PC-3 (cell line): Measurements from ENCODE around the gene WDR1. TPM values are rescaled to one million over a fixed set of nuclear protein-coding genes. Genes with fewer than 3 reads are reported as not detected.
A peak's percentile ranks its signal among the peaks of the same experiment; 100 is the strongest.

ENCODE experiments used
- ATAC-seq: fragments of 200-7000 bp; cut with Tn5 transposase; 2 replicates; pipeline ENCODE4 v1.9.1; 2020; ENCODE audit warnings: mild to moderate bottlenecking, moderate library complexity
- BruUV-seq: library from RNA; stranded (reverse); fragments of 400-500 nt; replicated peaks from 2 replicates; lab custom pipeline; 2021; lab: Mats Ljungman, UMichigan
- CTCF ChIA-PET: fragments of 300-600 bp; sonication (Branson Sonifier 250); formaldehyde crosslinking; loops from one replicate; lab custom pipeline; 2022; ENCODE audit warnings: antibody characterized with exemption; lab: Charles Lee
- POLR2A ChIA-PET: fragments of 300-600 bp; sonication (Branson Sonifier 250); formaldehyde crosslinking; loops from one replicate; lab custom pipeline; 2022; ENCODE audit warnings: antibody characterized with exemption; ENCODE audit not compliant: unreplicated experiment; lab: Charles Lee
- DNase-seq: peaks from one replicate; pipeline ENCODE4 v3.0.0-alpha.2; 2015
- H2AFZ ChIP-seq: fragments of 300-600 bp; sonication (generic); 2 replicates; pipeline ENCODE4 v1.6.0; 2016; ENCODE audit warnings: antibody characterized with exemption, low read length
- H3F3A ChIP-seq: fragments of 300-600 bp; sonication (generic); one replicate; pipeline ENCODE4 v1.6.0; 2017; ENCODE audit warnings: antibody characterized with exemption, low read length, control low read depth, mild to moderate bottlenecking; ENCODE audit not compliant: unreplicated experiment
- H3K27ac ChIP-seq: fragments of 300-600 bp; sonication (generic); 2 replicates; pipeline ENCODE4 v1.5.1; 2016; ENCODE audit warnings: mild to moderate bottlenecking, low read length
- H3K27me3 ChIP-seq: fragments of 300-600 bp; sonication (generic); 2 replicates; pipeline ENCODE4 v1.6.1; 2016; ENCODE audit warnings: low read length, mixed read lengths
- H3K36me3 ChIP-seq: fragments of 300-600 bp; sonication (generic); 2 replicates; pipeline ENCODE4 v1.6.1; 2016; ENCODE audit warnings: low read depth, mixed run types, low read length, mixed read lengths
- H3K4me1 ChIP-seq: fragments of 300-600 bp; sonication (generic); 2 replicates; pipeline ENCODE4 v1.5.1; 2016; ENCODE audit warnings: low read length; ENCODE audit not compliant: insufficient read depth
- H3K4me2 ChIP-seq: fragments of 300-600 bp; sonication (generic); 2 replicates; pipeline ENCODE4 v1.6.0; 2016; ENCODE audit warnings: low read length
- H3K4me3 ChIP-seq: fragments of 300-600 bp; sonication (generic); 2 replicates; pipeline ENCODE4 v1.5.1; 2016; ENCODE audit warnings: mild to moderate bottlenecking, low read length, mixed read lengths
- H3K79me2 ChIP-seq: fragments of 300-600 bp; sonication (generic); 2 replicates; pipeline ENCODE4 v1.6.1; 2017; ENCODE audit warnings: low read length, mixed read lengths
- H3K9ac ChIP-seq: fragments of 300-600 bp; sonication (generic); 2 replicates; pipeline ENCODE4 v1.6.0; 2016; ENCODE audit warnings: mild to moderate bottlenecking, low read length
- H3K9me2 ChIP-seq: fragments of 300-600 bp; sonication (generic); replicated peaks from 2 replicates; pipeline ENCODE4 v1.6.1; 2016; ENCODE audit warnings: mixed run types, low read length, mixed read lengths
- H3K9me3 ChIP-seq: fragments of 300-600 bp; sonication (generic); 2 replicates; pipeline ENCODE4 v1.6.1; 2016; ENCODE audit warnings: low read length, mixed read lengths
- H4K20me1 ChIP-seq: fragments of 300-600 bp; sonication (generic); 2 replicates; pipeline ENCODE4 v1.6.1; 2016; ENCODE audit warnings: low read length, mixed read lengths
- EZH2 ChIP-seq: fragments of 300-600 bp; sonication (generic); IDR thresholded peaks from one replicate; pipeline ENCODE4 v1.6.1; 2017; ENCODE audit warnings: antibody characterized with exemption, mild to moderate bottlenecking, low read length; ENCODE audit not compliant: unreplicated experiment
- EZH2phosphoT487 ChIP-seq: fragments of 300-600 bp; sonication (generic); IDR thresholded peaks from 2 replicates; pipeline ENCODE4 v1.6.1; 2018; ENCODE audit warnings: mild to moderate bottlenecking, antibody characterized with exemption, low read length, borderline replicate concordance
- intact Hi-C: fragments of 100-400 bp; cut with micrococcal nuclease; formaldehyde crosslinking; loops from 2 replicates; pipeline ENCODE4 v1.9.0; 2023
- total RNA-seq: library from RNA; depleted of rRNA; stranded (reverse); fragments of >200 nt; gene quantifications from 2 replicates; pipeline ENCODE4 v1.2.3, GENCODE V29; 2014
- TF ChIP-seq, protein P1 (sequence below): fragments of 300-600 bp; sonication (generic); conservative IDR thresholded peaks from 2 replicates; pipeline ENCODE4 v1.5.1; 2017; ENCODE audit warnings: antibody characterized with exemption, low read depth, mild to moderate bottlenecking, low read length

WDR1 gene
- total RNA-seq, 1 experiment from 2014 or later = 150 TPM

DNA sequence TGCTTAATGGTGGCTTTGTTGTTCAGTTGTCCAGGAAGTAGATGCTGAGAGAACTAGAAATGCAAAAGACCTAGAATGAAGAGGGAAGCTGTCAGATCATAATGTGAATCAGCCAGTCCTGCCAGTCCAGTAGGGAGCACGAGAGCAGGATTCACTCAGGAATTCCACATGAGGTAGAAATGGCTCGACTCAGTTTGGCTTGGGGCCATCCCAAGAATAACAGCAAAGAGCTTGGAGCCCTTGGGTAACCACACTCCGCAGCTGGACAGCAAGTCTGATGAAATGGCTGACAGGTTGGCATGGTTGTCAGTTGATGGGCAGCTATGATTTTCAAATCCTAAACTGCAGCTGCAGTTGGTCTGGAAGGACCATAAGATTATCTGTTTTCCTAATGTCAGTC lies 44.5 kb upstream of the WDR1 start:
- no peak overlapping the region for H3K4me2 ChIP-seq
- no peaks in the 10 kb centered on the region for H3K9me2 ChIP-seq
- intact Hi-C loops = no loop called here
- no peaks in the 10 kb centered on the region for H3K79me2 ChIP-seq
- TF ChIP-seq EZH2 (no peak), EZH2phosphoT487 (no peak)
- TF ChIP-seq, protein P1, sequence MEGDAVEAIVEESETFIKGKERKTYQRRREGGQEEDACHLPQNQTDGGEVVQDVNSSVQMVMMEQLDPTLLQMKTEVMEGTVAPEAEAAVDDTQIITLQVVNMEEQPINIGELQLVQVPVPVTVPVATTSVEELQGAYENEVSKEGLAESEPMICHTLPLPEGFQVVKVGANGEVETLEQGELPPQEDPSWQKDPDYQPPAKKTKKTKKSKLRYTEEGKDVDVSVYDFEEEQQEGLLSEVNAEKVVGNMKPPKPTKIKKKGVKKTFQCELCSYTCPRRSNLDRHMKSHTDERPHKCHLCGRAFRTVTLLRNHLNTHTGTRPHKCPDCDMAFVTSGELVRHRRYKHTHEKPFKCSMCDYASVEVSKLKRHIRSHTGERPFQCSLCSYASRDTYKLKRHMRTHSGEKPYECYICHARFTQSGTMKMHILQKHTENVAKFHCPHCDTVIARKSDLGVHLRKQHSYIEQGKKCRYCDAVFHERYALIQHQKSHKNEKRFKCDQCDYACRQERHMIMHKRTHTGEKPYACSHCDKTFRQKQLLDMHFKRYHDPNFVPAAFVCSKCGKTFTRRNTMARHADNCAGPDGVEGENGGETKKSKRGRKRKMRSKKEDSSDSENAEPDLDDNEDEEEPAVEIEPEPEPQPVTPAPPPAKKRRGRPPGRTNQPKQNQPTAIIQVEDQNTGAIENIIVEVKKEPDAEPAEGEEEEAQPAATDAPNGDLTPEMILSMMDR = no peak
- no peaks in the 10 kb centered on the region for H3F3A ChIP-seq
- CTCF ChIA-PET = no interaction called here
- BruUV-seq = no TSS peak
- POLR2A ChIA-PET = no interaction called here
- H2AFZ ChIP-seq = no peak overlapping the region
- no peak overlapping the region for H3K27ac ChIP-seq
- no peaks in the 10 kb centered on the region for H4K20me1 ChIP-seq
- ATAC-seq = no peak
- no peak overlapping the region for H3K9ac ChIP-seq
- no peaks in the 10 kb centered on the region; the same call in 1 of the 2 replicates for H3K27me3 ChIP-seq
- no peaks in the 10 kb centered on the region for H3K36me3 ChIP-seq
- DNase-seq = no peak
- H3K4me1 ChIP-seq = no peaks in the 10 kb centered on the region
- H3K4me3 ChIP-seq = no peak overlapping the region
- no peaks in the 10 kb centered on the region for H3K9me3 ChIP-seq

DNA sequence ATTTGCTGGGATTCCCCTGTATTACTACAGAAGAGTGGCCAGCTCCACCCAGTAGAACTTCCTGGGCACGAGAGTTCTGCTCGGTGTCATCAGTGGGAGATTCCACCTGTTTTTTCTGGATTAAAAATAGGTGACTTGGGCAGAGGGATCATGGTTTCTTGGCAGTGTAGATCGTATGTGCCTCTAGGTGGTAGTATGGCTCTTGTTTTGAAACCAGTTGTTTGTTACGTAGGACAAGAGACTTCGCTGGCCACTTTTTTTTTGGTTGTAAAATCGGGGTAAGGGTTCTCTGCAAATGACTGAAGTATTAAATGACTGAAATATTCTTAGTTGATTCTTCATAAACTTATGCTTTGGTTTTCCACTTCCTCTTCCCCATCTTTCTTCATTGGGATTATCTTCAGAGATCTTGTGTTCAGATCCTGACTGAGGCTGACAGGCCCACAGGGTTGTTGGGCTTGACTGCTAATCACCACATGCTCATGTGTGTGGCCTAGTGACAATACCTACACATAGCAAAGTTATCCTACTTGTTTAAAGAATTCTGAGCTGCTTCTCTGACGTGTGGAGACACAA lies 43.8 kb upstream of the WDR1 start:
- ChIA-PET POLR2A (no interaction called here), CTCF (no interaction called here)
- intact Hi-C loops = no loop called here
- Histone ChIP-seq H3F3A (no peaks in the 10 kb centered on the region), H3K79me2 (no peaks in the 10 kb centered on the region), H2AFZ (no peak overlapping the region), H3K27me3 (no peaks in the 10 kb centered on the region; the same call in 1 of the 2 replicates), H3K9ac (no peak overlapping the region), H3K27ac (no peak overlapping the region), H3K9me3 (no peaks in the 10 kb centered on the region), H4K20me1 (no peaks in the 10 kb centered on the region), H3K4me1 (no peaks in the 10 kb centered on the region), H3K4me3 (no peak overlapping the region), H3K9me2 (no peaks in the 10 kb centered on the region), H3K4me2 (no peak overlapping the region), H3K36me3 (no peaks in the 10 kb centered on the region)
- ATAC-seq (no peak), DNase-seq (peak; percentile 5)
- TF ChIP-seq EZH2 = no peak
- TF ChIP-seq, protein P1 = peak; percentile 29
- BruUV-seq = no TSS peak

DNA sequence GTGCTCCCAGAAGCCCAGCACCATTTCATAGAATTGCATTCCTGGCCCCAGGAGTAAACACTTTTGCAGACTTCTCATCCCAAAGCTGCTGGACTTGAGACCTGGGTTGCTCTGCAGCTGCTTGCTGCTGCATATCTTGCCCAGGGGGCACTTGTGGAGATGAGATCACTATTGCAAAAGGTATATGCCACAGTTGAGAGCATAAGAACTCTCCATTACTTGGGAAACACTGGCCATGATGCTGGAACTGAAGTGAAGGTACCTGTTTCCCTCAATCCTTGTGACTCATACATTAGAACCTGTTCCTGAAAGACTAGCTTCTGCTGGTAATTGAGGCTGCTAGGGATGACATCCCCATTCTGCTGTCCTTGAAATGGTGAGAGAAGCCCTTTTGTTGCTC lies 43.1 kb upstream of the WDR1 start:
- ChIA-PET POLR2A (no interaction called here), CTCF (no interaction called here)
- no peaks in the 10 kb centered on the region for H4K20me1 ChIP-seq
- TF ChIP-seq EZH2phosphoT487 = no peak
- TF ChIP-seq, protein P1 = no peak
- TF ChIP-seq EZH2 = no peak
- H3K4me1 ChIP-seq = no peaks in the 10 kb centered on the region
- intact Hi-C loops = loop anchor here (10.0 kb wide), 1 partner anchor 245 kb away; no protein-coding TSS in a partner anchor
- no peaks in the 10 kb centered on the region for H3K9me3 ChIP-seq
- H3F3A ChIP-seq = no peaks in the 10 kb centered on the region
- no peak for ATAC-seq
- H3K9me2 ChIP-seq = no peaks in the 10 kb centered on the region
- H2AFZ ChIP-seq = no peak overlapping the region
- no peak overlapping the region for H3K4me3 ChIP-seq
- H3K36me3 ChIP-seq = no peaks in the 10 kb centered on the region
- DNase-seq = no peak
- H3K4me2 ChIP-seq = no peak overlapping the region
- H3K79me2 ChIP-seq = no peaks in the 10 kb centered on the region
- no peaks in the 10 kb centered on the region for H3K27me3 ChIP-seq
- H3K27ac ChIP-seq = no peak overlapping the region
- no TSS peak for BruUV-seq
- no peak overlapping the region for H3K9ac ChIP-seq
